ENCODE data around the gene PYGO2. TPM values are rescaled to one million over a fixed set of nuclear protein-coding genes. Genes with fewer than 3 reads are reported as not detected.

The PYGO2 gene
- total and polyA plus RNA-seq, 2 experiments from 2014 or later = 45.3 to 45.6 TPM

DNA sequence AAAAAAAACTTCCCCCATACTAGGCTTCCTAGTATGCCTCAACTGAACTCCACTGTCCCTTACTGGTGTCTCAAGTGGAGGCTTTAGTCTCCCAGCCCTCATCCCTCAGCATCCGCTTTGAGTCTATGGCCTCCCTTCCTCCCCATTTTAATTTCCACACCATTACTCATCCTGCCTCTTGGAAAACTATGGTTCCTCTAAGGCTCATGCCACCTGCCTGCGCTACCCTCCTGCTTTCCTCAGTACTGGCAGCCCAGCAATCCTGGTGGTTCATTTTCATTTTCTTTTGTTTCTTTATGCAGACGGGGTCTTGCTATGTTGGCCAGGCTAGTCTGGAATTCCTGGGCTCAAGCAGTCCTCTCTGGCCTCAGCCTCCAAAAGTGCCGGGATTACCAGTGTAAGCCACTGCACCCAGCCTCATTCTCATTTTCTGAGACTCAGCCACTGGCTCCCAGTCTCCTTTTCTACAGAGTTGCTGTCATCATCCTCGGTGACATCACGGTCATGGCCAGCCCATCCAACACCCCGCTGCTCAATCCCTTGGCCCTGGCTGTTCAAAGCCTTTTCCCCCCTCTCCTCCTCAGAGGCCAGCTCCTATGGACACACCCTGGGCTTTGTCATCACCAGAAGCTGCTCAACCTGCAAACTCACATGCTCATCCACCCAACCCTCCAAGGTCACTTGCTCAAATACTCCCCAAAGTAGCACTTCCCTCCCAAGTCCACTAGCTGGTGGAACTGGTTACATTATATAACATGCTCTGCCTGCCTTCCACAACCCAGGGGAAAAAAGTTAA, 22.8 kb downstream of the PYGO2 start:
- Histone ChIP-seq H3K27me3 (no peaks in the 10 kb centered on the region), H3K36me3 (no peaks in the 10 kb centered on the region), H3K9me3 (ENCODE audit: low read depth) (no peaks in the 10 kb centered on the region), H3K4me3 (no peak overlapping the region), H3K27ac (peak overlapping the region; percentile 99), H3K4me1 (ENCODE audit: low read depth) (peaks cover 16% of the 10 kb centered on the region)
- DNase-seq (ENCODE audit: low read depth in 1 of 2, low spot score in 1 of 2) = no peak
- TF ChIP-seq, protein P1, sequence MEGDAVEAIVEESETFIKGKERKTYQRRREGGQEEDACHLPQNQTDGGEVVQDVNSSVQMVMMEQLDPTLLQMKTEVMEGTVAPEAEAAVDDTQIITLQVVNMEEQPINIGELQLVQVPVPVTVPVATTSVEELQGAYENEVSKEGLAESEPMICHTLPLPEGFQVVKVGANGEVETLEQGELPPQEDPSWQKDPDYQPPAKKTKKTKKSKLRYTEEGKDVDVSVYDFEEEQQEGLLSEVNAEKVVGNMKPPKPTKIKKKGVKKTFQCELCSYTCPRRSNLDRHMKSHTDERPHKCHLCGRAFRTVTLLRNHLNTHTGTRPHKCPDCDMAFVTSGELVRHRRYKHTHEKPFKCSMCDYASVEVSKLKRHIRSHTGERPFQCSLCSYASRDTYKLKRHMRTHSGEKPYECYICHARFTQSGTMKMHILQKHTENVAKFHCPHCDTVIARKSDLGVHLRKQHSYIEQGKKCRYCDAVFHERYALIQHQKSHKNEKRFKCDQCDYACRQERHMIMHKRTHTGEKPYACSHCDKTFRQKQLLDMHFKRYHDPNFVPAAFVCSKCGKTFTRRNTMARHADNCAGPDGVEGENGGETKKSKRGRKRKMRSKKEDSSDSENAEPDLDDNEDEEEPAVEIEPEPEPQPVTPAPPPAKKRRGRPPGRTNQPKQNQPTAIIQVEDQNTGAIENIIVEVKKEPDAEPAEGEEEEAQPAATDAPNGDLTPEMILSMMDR (IDR thresholded peaks at IDR 0.05; ENCODE audit: low read depth, low read length) = no peak

DNA sequence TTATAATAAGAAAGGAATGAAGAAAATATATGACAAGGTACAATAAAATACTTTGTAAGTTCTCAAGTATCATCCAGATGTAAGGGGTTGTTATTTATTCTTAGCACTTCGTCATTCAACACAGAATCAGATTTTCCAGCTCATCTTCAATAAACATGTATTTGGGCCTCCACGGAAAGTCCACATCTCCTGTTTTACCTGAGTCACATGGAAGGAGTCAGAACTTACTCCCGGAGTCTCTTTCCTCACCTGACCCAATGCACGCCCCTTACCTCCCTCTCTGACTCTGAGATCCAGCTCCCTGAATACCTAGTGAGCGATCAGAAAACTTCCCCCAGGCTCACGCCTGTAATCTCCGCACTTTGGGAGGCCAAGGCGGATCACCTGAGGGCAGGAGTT, 23.6 kb downstream of the PYGO2 start:
- Histone ChIP-seq H3K27me3 (no peaks in the 10 kb centered on the region), H3K36me3 (no peaks in the 10 kb centered on the region), H3K4me1 (ENCODE audit: low read depth) (peaks cover 16% of the 10 kb centered on the region), H3K9me3 (ENCODE audit: low read depth) (no peaks in the 10 kb centered on the region), H3K4me3 (peak overlapping the region; percentile 44), H3K27ac (peak overlapping the region; percentile 99)
- DNase-seq (ENCODE audit: low read depth in 1 of 2, low spot score in 1 of 2) = no peak
- TF ChIP-seq, protein P1 (IDR thresholded peaks at IDR 0.05; ENCODE audit: low read depth, low read length) = no peak

DNA sequence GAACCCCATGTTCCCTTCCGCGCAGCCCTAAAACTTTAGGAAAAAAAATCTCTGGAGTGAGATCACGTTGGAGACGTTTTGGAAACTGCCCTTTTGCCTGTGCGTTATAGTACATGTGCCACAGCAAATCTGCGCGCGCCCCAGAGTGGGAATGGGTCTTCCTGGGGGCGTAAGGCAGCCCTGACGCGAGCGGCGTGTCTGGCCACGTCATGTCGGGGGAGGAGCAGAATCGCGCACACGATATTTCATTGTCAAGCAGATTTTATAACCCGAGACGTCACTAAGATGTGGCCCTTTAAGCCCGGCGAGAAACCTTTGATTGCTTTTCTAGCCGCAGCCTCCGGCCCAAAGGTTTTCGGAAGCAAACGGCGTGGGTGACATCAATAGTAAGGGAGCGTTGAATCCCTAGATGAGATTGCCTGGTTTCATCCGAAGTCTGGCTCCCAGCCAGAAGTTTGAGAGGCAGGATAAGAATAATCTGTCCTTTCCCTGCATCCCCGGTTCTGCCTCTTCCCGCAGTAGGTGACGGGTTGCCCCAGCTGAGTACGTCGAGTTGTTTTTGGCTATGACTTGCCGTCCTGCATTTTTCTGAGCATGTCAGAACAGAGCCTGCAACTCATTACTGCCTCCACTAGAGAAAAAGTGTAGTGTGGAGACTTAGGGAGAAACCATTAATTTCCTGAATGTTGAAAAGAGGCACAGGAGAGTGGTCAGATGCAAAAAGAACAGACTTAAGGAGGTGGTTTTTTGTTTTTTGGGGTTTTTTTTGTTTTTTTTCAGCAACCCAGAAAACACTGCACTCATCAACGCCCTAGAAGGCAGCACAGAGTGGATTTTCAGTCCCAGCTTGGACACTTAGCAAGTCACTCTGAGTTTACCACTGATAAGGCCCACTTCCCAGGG, 24.2 kb downstream of the PYGO2 start:
- Histone ChIP-seq H3K4me1 (ENCODE audit: low read depth) (peaks cover 16% of the 10 kb centered on the region), H3K27me3 (no peaks in the 10 kb centered on the region), H3K36me3 (no peaks in the 10 kb centered on the region), H3K4me3 (peak overlapping the region; percentile 44), H3K27ac (peak overlapping the region; percentile 99), H3K9me3 (ENCODE audit: low read depth) (no peaks in the 10 kb centered on the region)
- TF ChIP-seq, protein P1 (IDR thresholded peaks at IDR 0.05; ENCODE audit: low read depth, low read length) = peak; percentile 37
- peak; percentile 92 to 98 for DNase-seq (ENCODE audit: low read depth in 1 of 2, low spot score in 1 of 2)

DNA sequence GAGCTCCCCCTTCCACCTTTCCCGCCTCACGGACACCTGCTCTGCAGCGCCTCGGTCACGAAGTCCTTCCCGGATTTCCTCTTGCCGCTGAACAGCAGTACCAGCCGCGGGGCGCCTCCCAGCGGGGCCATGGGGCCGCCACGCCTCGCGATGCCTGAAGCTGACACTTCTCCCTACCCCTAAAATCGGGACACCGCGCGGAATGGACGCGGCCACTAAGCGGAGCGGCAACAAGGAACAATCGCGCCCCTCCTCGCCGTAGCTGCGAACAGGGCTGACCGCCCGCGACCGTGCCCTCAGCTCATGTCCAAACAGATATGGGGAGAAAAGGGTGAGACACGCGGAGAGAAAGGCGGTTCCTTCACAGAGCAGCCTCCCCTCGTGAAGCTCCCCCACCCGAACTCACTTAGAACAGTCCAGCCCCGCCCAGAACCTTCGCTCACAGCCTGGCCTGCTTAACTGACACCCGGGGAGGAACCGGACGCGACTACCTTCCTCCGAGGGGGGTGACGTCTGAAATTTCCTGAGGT, 25.0 kb downstream of the PYGO2 start, which contains the start of gene PMVK:
Gene PMVK (minus strand): TSS at position 165 of the 530 bp plus-strand sequence. CDS start 34 bp downstream, at position 131.
- Histone ChIP-seq H3K27ac (peak within 1 kb of the TSS; percentile 99), H3K9me3 (ENCODE audit: low read depth) (no peaks in the 10 kb centered on the region), H3K27me3 (no peaks in the 10 kb centered on the region), H3K4me1 (ENCODE audit: low read depth) (peaks cover 20% of the 10 kb centered on the region), H3K4me3 (peak within 1 kb of the TSS; percentile 44), H3K36me3 (no peaks in the 10 kb centered on the region)
- TF ChIP-seq, protein P1 (IDR thresholded peaks at IDR 0.05; ENCODE audit: low read depth, low read length) = peak; percentile 45
- DNase-seq (ENCODE audit: low read depth in 1 of 2, low spot score in 1 of 2) = peak; percentile 97 to 98

DNA sequence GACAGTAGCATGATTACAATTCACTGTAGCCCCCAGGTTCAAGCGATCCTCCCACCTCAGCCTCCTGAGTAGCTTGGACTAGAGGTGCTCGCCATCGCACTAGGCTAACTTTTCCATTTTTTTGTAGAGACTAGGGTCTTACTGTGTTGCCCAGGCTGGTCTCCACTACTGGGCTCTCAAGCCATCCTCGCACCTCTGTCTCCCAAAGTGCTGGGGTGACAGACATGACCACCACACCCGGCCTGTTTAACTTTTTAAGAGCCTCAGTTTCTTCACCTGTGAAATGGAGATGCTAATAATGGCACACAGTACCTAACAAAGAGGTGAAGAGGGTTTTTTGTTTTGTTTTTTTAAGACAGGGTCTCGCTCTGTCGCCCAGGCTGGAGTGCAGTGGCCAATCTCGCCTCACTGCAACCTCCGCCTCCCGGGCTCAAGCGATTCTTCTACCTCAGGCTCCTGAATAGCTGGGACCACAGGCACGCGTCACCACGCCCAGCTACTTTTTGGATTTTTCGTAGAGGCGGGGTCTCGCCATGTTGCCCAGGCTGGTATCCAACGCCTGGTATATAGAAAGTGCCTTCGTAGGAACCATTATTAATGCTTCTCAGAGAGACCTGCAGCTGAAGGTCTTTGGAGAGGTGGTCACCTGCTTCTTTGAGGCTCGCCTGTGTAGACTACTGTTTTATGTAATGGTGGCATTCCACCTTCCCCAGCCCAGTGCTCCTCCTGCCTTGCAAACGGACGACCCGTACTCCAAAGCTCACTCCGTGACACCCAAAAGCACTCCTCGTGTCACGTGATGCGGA, 25.6 kb downstream of the PYGO2 start:
- Histone ChIP-seq H3K36me3 (no peaks in the 10 kb centered on the region), H3K27ac (peak overlapping the region; percentile 99), H3K9me3 (ENCODE audit: low read depth) (no peaks in the 10 kb centered on the region), H3K27me3 (no peaks in the 10 kb centered on the region), H3K4me3 (peak overlapping the region; percentile 44), H3K4me1 (ENCODE audit: low read depth) (peaks cover 19% of the 10 kb centered on the region)
- TF ChIP-seq, protein P1 (IDR thresholded peaks at IDR 0.05; ENCODE audit: low read depth, low read length) = no peak
- no peak for DNase-seq (ENCODE audit: low read depth in 1 of 2, low spot score in 1 of 2)

Measured in cardiac muscle cell (in vitro differentiated cells and primary cell).